Measurements from ENCODE around the gene SPAG7. TPM values are rescaled to one million over a fixed set of nuclear protein-coding genes. Genes with fewer than 3 reads are reported as not detected.

Gene SPAG7

GRCh38 chr17:4913994-4914393, 53.6 kb downstream of the SPAG7 start:
- no peaks in the 10 kb centered on the region for H3K27me3 ChIP-seq (ENCODE audit: insufficient read depth, low read length, poor library complexity)
- no peak overlapping the region for H3K23ac ChIP-seq (ENCODE audit: low read length)
- no peaks in the 10 kb centered on the region for H3K36me3 ChIP-seq (ENCODE audit: control insufficient read depth, insufficient read depth, low read length)
- no peak overlapping the region for H3K27ac ChIP-seq (ENCODE audit: low read depth, low read length)
- WGBS (ENCODE audit: extremely low coverage, insufficient coverage, low lambda C conversion rate), result no CpG with 5 or more reads among the region's 1 CpG
- no peak overlapping the region for H3K4me3 ChIP-seq (ENCODE audit: low read length)
- no peak overlapping the region for H3K4me2 ChIP-seq (ENCODE audit: low read length)
- no peak overlapping the region for H3K9ac ChIP-seq (ENCODE audit: low read length)
- no peak overlapping the region for H3K18ac ChIP-seq (ENCODE audit: low read length)
- no peak overlapping the region for H3K56ac ChIP-seq (ENCODE audit: low read length)
- H3K4ac ChIP-seq (ENCODE audit: low read depth, low read length), result no peak overlapping the region
- no peak for DNase-seq
- H3K79me2 ChIP-seq (ENCODE audit: control insufficient read depth, insufficient read depth, low read length), result no peaks in the 10 kb centered on the region
- H2BK15ac ChIP-seq (replicated peaks; ENCODE audit: low read depth), result no peak overlapping the region
- H2AK5ac ChIP-seq (ENCODE audit: low read length), result no peak overlapping the region
- H4K5ac ChIP-seq (ENCODE audit: low read length), result no peak overlapping the region
- no peaks in the 10 kb centered on the region for H3K79me1 ChIP-seq (ENCODE audit: low read length)
- H4K8ac ChIP-seq (ENCODE audit: low read depth, low read length), result no peak overlapping the region
- no peak overlapping the region for H2BK5ac ChIP-seq (ENCODE audit: low read length)
- no peak overlapping the region for H2BK120ac ChIP-seq (ENCODE audit: low read depth, low read length)
- no peaks in the 10 kb centered on the region for H3K4me1 ChIP-seq (ENCODE audit: control insufficient read depth, low read depth, low read length)

Small RNAs within 50 kb of the gene (small RNA-seq; reads per million reads assigned to genes)
- not detected for gene MIR6864 (ENCODE audit: insufficient read depth)
- not detected for gene MIR6865 (ENCODE audit: insufficient read depth)
